Psoas muscle (tissue), 8 donors: ENCODE results near the gene GABRR1. TPM values are rescaled to one million over a fixed set of nuclear protein-coding genes. Genes with fewer than 3 reads are reported as not detected.
"Not testable (repeated sequence)": the region's sequence is repeated elsewhere in the genome, so short reads cannot be mapped to it uniquely, and the experiment has no call there.

Experiments used
- ATAC-seq, 4 donors: fragments of 200-7000 bp; cut with Tn5 transposase; one replicate each; pipeline ENCODE4 v1.9.1; 2020; ENCODE audit warnings: moderate library complexity in 3 of 4, mild to moderate bottlenecking in 2 of 4
- DNase-seq, 2 donors: peaks; one replicate each; pipeline ENCODE4 v3.0.0-alpha.2; 2020
- H3K27ac ChIP-seq: fragments of 200-600 bp; one replicate; pipeline ENCODE4 v1.8.0; 2022
- H3K27me3 ChIP-seq, 3 donors: fragments of 200-600 bp in 1 of 3; one replicate each; pipeline versions ENCODE4 v1.6.1 to v1.8.0; 2013 to 2022; ENCODE audit warnings: low read length in 2 of 3, mild to moderate bottlenecking in 2 of 3, moderate library complexity in 1 of 3; ENCODE audit not compliant: insufficient read depth in 3 of 3
- H3K36me3 ChIP-seq, 2 donors: fragments of 200-600 bp in 1 of 2; one replicate each; pipeline versions ENCODE4 v1.6.1 to v1.8.0; 2013 to 2022; ENCODE audit warnings: low read depth in 1 of 2, mild to moderate bottlenecking in 1 of 2, moderate library complexity in 1 of 2; ENCODE audit not compliant: insufficient read depth in 1 of 2
- H3K4me1 ChIP-seq: fragments of 200-600 bp; one replicate; pipeline ENCODE4 v1.8.0; 2022
- H3K4me3 ChIP-seq: fragments of 200-600 bp; one replicate; pipeline ENCODE4 v1.8.0; 2022; ENCODE audit warnings: mild to moderate bottlenecking
- H3K9me3 ChIP-seq: fragments of 200-600 bp; one replicate; pipeline ENCODE4 v1.8.0; 2022
- WGBS, 3 donors: extraction: QIAGEN DNeasy Blood & Tissue Kit; methylation state at CpG; one replicate each; pipeline versions ENCODE4 v1.1.6 to v1.1.7; 2013; 5-methylcytosine and 5-hydroxymethylcytosine counted together
- intact Hi-C, 2 donors: fragments of 100-400 bp; cut with DNase I; formaldehyde crosslinking; loops; one replicate each; pipeline versions ENCODE4 v1.11.0 to v1.14.2; 2022
- polyA plus RNA-seq, 3 donors: library from polyadenylated mRNA; stranded (reverse); fragments of 200-250 nt; gene quantifications; one replicate each; pipeline ENCODE4 v1.2.3, GENCODE V29; 2013
- total RNA-seq, 4 donors: library from RNA; stranded (reverse); fragmentation: NEBNext Ultra II Directional in 2 of 4; extraction: Animal tissue kit (Norgen Biotek cat#: 25700) in 2 of 4; gene quantifications; one replicate each; pipeline versions ENCODE4 v1.2.1 to v1.2.4, GENCODE V29; 2021 to 2023
- TF ChIP-seq, protein P1 (sequence below): fragments of 200-600 bp; IDR thresholded peaks from one replicate; pipeline ENCODE4 v1.8.0; 2022; ENCODE audit warnings: antibody characterized with exemption
- donor health status: healthy with polysubstance abuse.
- donor health status: DM: no; HTN: no; CAD: no; lungs with moderate emphysema.
- donor health status: Bipolar disorder and iron deficiency.
- donor health status: healthy.
- donor health status: DM: yes; HTN: yes; CAD: no.
- donor health status: DM: no; HTN: no; CAD: no.
- donor health status: DM: no; HTN: no; CAD: no.
- donor health status: DM: yes; HTN: yes; CAD: no.

Gene GABRR1
- total and polyA plus RNA-seq, 7 donors, result 0.04 to 0.15 (median 0.10) TPM; not detected in 3

DNA sequence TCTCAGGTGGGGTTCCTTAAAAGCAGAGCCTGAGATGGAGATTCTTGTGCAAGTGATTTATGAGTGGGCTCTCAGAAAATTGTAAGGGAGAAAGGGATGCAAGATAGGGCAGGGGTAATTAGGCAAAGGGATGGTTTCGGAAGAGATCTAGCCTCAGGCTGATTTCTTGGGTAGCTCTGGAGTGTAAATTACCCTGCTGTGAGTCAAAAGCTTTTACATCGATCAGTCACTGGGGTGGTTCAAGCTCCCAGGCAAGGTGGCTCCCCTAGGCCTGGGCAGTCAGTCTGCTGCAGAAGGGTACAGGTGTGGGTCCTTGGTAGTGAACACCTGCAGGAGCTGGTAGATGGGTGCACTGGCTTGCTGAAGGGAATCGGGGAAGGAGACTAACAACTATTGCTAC is 82.4 kb downstream of the GABRR1 start:
- no peak overlapping the region for H3K4me3 ChIP-seq
- no peak overlapping the region for H3K27ac ChIP-seq
- peaks cover 0 to 6% of the 10 kb centered on the region in 2 donors for H3K36me3 ChIP-seq
- no peaks in the 10 kb centered on the region for H3K9me3 ChIP-seq
- DNase-seq, result no peak
- ATAC-seq, result no peak
- H3K27me3 ChIP-seq, result no peaks in the 10 kb centered on the region
- H3K4me1 ChIP-seq, result peaks cover 9% of the 10 kb centered on the region
- TF ChIP-seq, protein P1, sequence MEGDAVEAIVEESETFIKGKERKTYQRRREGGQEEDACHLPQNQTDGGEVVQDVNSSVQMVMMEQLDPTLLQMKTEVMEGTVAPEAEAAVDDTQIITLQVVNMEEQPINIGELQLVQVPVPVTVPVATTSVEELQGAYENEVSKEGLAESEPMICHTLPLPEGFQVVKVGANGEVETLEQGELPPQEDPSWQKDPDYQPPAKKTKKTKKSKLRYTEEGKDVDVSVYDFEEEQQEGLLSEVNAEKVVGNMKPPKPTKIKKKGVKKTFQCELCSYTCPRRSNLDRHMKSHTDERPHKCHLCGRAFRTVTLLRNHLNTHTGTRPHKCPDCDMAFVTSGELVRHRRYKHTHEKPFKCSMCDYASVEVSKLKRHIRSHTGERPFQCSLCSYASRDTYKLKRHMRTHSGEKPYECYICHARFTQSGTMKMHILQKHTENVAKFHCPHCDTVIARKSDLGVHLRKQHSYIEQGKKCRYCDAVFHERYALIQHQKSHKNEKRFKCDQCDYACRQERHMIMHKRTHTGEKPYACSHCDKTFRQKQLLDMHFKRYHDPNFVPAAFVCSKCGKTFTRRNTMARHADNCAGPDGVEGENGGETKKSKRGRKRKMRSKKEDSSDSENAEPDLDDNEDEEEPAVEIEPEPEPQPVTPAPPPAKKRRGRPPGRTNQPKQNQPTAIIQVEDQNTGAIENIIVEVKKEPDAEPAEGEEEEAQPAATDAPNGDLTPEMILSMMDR, result no peak
- 83 to 90% (median 90%) methylated on average over 3 of the region's 3 CpGs for WGBS, 3 donors
- intact Hi-C loops, result no loop called here

DNA sequence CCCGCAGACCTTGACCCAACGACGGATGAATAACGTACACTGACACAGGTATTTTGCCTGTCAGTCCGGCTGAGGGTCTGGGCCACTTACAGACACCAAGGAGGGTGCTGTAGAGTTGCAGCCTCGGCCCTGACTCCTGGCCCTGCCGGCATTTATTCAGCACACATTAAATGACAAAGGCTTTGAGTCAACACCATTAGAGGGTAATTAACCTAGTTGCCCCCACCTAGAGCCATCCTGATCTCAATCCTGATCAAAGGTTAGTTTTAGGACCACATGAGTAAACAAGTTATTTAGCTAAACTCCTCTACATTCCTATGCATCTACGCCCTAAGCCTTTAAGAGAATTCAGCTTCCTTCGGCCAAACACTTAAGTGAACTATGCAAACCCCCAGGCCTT is 83.2 kb downstream of the GABRR1 start:
- 82 to 86% (median 83%) methylated on average over 9 of the region's 9 CpGs for WGBS, 3 donors
- Histone ChIP-seq H3K27ac (no peak overlapping the region), H3K9me3 (no peaks in the 10 kb centered on the region), H3K27me3 (no peaks in the 10 kb centered on the region), H3K4me1 (peaks cover 9% of the 10 kb centered on the region), H3K36me3 (peaks cover 0 to 6% of the 10 kb centered on the region in 2 donors), H3K4me3 (no peak overlapping the region)
- ATAC-seq (no peak), DNase-seq (no peak)
- intact Hi-C loops, result no loop called here
- TF ChIP-seq, protein P1, result no peak

DNA sequence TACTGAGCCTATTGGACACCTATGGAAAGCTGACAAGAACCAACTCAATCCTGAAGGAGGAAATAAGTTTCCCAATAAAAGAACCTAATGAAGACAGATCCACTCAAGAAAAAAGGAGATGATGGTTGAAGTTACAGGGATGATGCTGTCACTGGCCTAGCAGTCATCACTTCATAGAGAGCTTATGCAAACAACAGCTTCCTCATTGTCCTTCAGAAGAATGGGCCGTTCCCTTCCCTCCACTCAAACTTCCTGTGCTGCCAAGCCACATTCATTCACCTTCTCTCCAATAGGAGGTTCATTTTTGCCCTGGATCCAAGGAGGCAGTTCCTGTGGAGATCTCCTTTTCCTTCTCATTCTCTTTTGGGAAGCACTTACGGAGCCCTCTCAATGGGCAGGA is 85.1 kb downstream of the GABRR1 start:
- no peaks in the 10 kb centered on the region for H3K9me3 ChIP-seq
- 79 to 91% (median 90%) methylated on average over 2 of the region's 2 CpGs for WGBS, 3 donors
- no peaks in the 10 kb centered on the region for H3K4me1 ChIP-seq
- TF ChIP-seq, protein P1, result no peak
- H3K27me3 ChIP-seq, result no peaks in the 10 kb centered on the region
- no peak for DNase-seq
- H3K4me3 ChIP-seq, result no peak overlapping the region
- H3K27ac ChIP-seq, result peak overlapping the region; percentile 38
- H3K36me3 ChIP-seq, result peaks cover 0 to 6% of the 10 kb centered on the region in 2 donors
- intact Hi-C loops, result no loop called here
- ATAC-seq, result no peak

DNA sequence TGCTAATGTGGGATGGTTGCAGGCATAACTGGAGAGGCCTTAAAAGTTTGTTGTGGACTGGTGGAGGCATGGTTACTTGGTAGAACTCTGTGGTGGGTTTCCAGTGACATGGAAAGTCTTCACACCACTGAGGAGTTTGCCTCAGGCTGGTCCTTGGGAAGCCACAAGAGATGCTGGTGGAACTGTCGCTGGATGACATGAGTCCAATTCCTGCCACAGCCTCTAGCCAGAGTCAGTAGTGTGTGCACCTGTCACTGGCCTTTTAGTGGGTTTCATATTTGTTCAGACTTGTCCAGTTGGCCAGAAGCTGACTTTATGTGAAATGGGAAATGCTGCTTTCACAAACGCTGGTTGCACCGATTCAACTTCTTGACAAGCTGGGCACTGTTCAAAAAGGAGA is 85.6 kb downstream of the GABRR1 start:
- peak overlapping the region; percentile 38 for H3K27ac ChIP-seq
- TF ChIP-seq, protein P1, result no peak
- H3K4me3 ChIP-seq, result no peak overlapping the region
- intact Hi-C loops, result no loop called here
- H3K36me3 ChIP-seq, result peaks cover 0 to 6% of the 10 kb centered on the region in 2 donors
- ATAC-seq, result peak in 1 of 4 donors; percentile 55
- no peak for DNase-seq
- 51 to 68% (median 52%) methylated on average over 3 of the region's 3 CpGs for WGBS, 3 donors
- H3K9me3 ChIP-seq, result no peaks in the 10 kb centered on the region
- no peaks in the 10 kb centered on the region for H3K27me3 ChIP-seq
- H3K4me1 ChIP-seq, result no peaks in the 10 kb centered on the region

DNA sequence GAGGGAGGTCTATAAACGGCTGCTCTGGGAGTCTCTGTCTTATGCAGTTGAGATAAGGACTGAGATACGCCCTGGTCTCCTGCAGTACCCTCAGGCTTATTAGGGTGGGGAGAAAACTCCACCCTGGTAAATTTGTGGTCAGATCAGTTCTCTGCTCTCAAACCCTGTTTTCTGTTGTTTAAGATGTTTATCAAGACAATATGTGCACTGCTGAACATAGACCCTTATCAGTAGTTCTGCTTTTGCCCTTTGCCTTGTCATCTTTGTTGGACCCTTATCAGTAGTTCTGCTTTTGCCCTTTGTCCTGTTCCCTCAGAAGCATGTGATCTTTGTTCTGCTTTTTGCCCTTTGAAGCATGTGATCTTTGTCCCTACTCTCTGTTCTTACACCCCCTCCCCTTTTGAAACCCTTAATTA is 88.9 kb downstream of the GABRR1 start:
- intact Hi-C loops, result loop anchor here (10.0 kb wide), 2 partner anchors 143 to 227 kb away; partner anchors contain the start of gene UBE2J1 (in 1 of the 2)
- H3K9me3 ChIP-seq, H3K36me3 ChIP-seq, ATAC-seq, H3K4me3 ChIP-seq, H3K27ac ChIP-seq, H3K27me3 ChIP-seq, H3K4me1 ChIP-seq, DNase-seq: not testable (repeated sequence)
- WGBS, 3 donors, result 92 to 93% (median 92%) methylated on average over 2 of the region's 2 CpGs

Other genes starting within 250 kb of the GABRR1 start
- 100 to 1,000 TPM; 236 to 552 (median 436) TPM for gene PNRC1, start 136.6 kb downstream of the GABRR1 start, total RNA-seq
- gene PNRC1, start 136.6 kb downstream of the GABRR1 start, polyA plus RNA-seq, result 100 to 1,000 TPM in 2 of 3 donors, 10 to 100 TPM in 1; 74.3 to 285 (median 156) TPM
- under 1 TPM; 0.21 to 0.71 (median 0.24) TPM for gene SRSF12, start 99.3 kb downstream of the GABRR1 start, total RNA-seq
- gene SRSF12, start 99.3 kb downstream of the GABRR1 start, polyA plus RNA-seq, result under 1 TPM; 0.09 to 0.29 (median 0.13) TPM
- 10 to 100 TPM; 13.1 to 56.2 (median 25.0) TPM for gene PM20D2, start 71.3 kb downstream of the GABRR1 start, total RNA-seq
- gene PM20D2, start 71.3 kb downstream of the GABRR1 start, polyA plus RNA-seq, result 10 to 100 TPM in 1 of 3 donors, 1 to 10 TPM in 2; 2.7 to 24.2 (median 7.0) TPM
- gene GABRR2, start 97.9 kb upstream of the GABRR1 start, total RNA-seq, result under 1 TPM; 0.34 to 0.71 (median 0.53) TPM
- gene GABRR2, start 97.9 kb upstream of the GABRR1 start, polyA plus RNA-seq, result 1 to 10 TPM in 1 of 3 donors, under 1 TPM in 2; 0.79 to 4.3 (median 0.87) TPM
- gene UBE2J1, start 135.4 kb upstream of the GABRR1 start, total RNA-seq, result 10 to 100 TPM; 11.5 to 21.6 (median 17.4) TPM
- gene UBE2J1, start 135.4 kb upstream of the GABRR1 start, polyA plus RNA-seq, result 10 to 100 TPM; 10.0 to 20.7 (median 12.9) TPM
- 100 to 1,000 TPM; 105 to 148 (median 125) TPM for gene RRAGD, start 194.9 kb upstream of the GABRR1 start, total RNA-seq
- 100 to 1,000 TPM in 1 of 3 donors, 10 to 100 TPM in 2; 34.8 to 163 (median 70.8) TPM for gene RRAGD, start 194.9 kb upstream of the GABRR1 start, polyA plus RNA-seq
- 1 to 10 TPM; 2.4 to 9.0 (median 4.6) TPM for gene ANKRD6, start 215.8 kb upstream of the GABRR1 start, total RNA-seq
- 1 to 10 TPM; 1.2 to 2.3 (median 1.8) TPM for gene ANKRD6, start 215.8 kb upstream of the GABRR1 start, polyA plus RNA-seq